Psoas muscle (tissue), 8 donors: ENCODE data around the gene CHORDC1. TPM values are rescaled to one million over a fixed set of nuclear protein-coding genes. Genes with fewer than 3 reads are reported as not detected.

Experiments
- ATAC-seq, 4 donors: fragments of 200-7000 bp; cut with Tn5 transposase; one replicate each; pipeline ENCODE4 v1.9.1; 2020; ENCODE audit warnings: moderate library complexity in 3 of 4, mild to moderate bottlenecking in 2 of 4
- DNase-seq, 2 donors: peaks; one replicate each; pipeline ENCODE4 v3.0.0-alpha.2; 2020
- H3K27ac ChIP-seq: fragments of 200-600 bp; one replicate; pipeline ENCODE4 v1.8.0; 2022
- H3K27me3 ChIP-seq, 3 donors: fragments of 200-600 bp in 1 of 3; one replicate each; pipeline versions ENCODE4 v1.6.1 to v1.8.0; 2013 to 2022; ENCODE audit warnings: low read length in 2 of 3, mild to moderate bottlenecking in 2 of 3, moderate library complexity in 1 of 3; ENCODE audit not compliant: insufficient read depth in 3 of 3
- H3K36me3 ChIP-seq, 2 donors: fragments of 200-600 bp in 1 of 2; one replicate each; pipeline versions ENCODE4 v1.6.1 to v1.8.0; 2013 to 2022; ENCODE audit warnings: low read depth in 1 of 2, mild to moderate bottlenecking in 1 of 2, moderate library complexity in 1 of 2; ENCODE audit not compliant: insufficient read depth in 1 of 2
- H3K4me1 ChIP-seq: fragments of 200-600 bp; one replicate; pipeline ENCODE4 v1.8.0; 2022
- H3K4me3 ChIP-seq: fragments of 200-600 bp; one replicate; pipeline ENCODE4 v1.8.0; 2022; ENCODE audit warnings: mild to moderate bottlenecking
- H3K9me3 ChIP-seq: fragments of 200-600 bp; one replicate; pipeline ENCODE4 v1.8.0; 2022
- CTCF ChIP-seq: fragments of 200-600 bp; IDR thresholded peaks from one replicate; pipeline ENCODE4 v1.8.0; 2022; ENCODE audit warnings: antibody characterized with exemption
- WGBS, 3 donors: extraction: QIAGEN DNeasy Blood & Tissue Kit; methylation state at CpG; one replicate each; pipeline versions ENCODE4 v1.1.6 to v1.1.7; 2013; 5-methylcytosine and 5-hydroxymethylcytosine counted together
- intact Hi-C, 2 donors: fragments of 100-400 bp; cut with DNase I; formaldehyde crosslinking; loops; one replicate each; pipeline versions ENCODE4 v1.11.0 to v1.14.2; 2022
- polyA plus RNA-seq, 3 donors: library from polyadenylated mRNA; stranded (reverse); fragments of 200-250 nt; gene quantifications; one replicate each; pipeline ENCODE4 v1.2.3, GENCODE V29; 2013
- total RNA-seq, 4 donors: library from RNA; stranded (reverse); fragmentation: NEBNext Ultra II Directional in 2 of 4; extraction: Animal tissue kit (Norgen Biotek cat#: 25700) in 2 of 4; gene quantifications; one replicate each; pipeline versions ENCODE4 v1.2.1 to v1.2.4, GENCODE V29; 2021 to 2023
- donor health status: healthy with polysubstance abuse.
- donor health status: DM: no; HTN: no; CAD: no; lungs with moderate emphysema.
- donor health status: Bipolar disorder and iron deficiency.
- donor health status: healthy.
- donor health status: DM: yes; HTN: yes; CAD: no.
- donor health status: DM: no; HTN: no; CAD: no.
- donor health status: DM: no; HTN: no; CAD: no.
- donor health status: DM: yes; HTN: yes; CAD: no.

CHORDC1 gene
- total and polyA plus RNA-seq, 7 donors, result 25.9 to 42.4 (median 36.0) TPM

GRCh38 chr11:90234977-90235376 is 12.1 kb upstream of the CHORDC1 start:
- 90 to 94% (median 91%) methylated on average over 2 of the region's 2 CpGs for WGBS, 3 donors
- H3K27ac ChIP-seq, result no peak overlapping the region
- no peak for TF ChIP-seq CTCF
- DNase-seq (no peak), ATAC-seq (no peak)
- H3K36me3 ChIP-seq, result no peaks in the 10 kb centered on the region
- intact Hi-C loops, result no loop called here
- no peaks in the 10 kb centered on the region for H3K4me1 ChIP-seq
- no peaks in the 10 kb centered on the region for H3K27me3 ChIP-seq
- no peak overlapping the region for H3K4me3 ChIP-seq
- no peaks in the 10 kb centered on the region for H3K9me3 ChIP-seq

- no peak for TF ChIP-seq CTCF
- Histone ChIP-seq H3K9me3 (no peaks in the 10 kb centered on the region), H3K27ac (no peak overlapping the region), H3K4me3 (no peak overlapping the region), H3K36me3 (no peaks in the 10 kb centered on the region), H3K4me1 (no peaks in the 10 kb centered on the region), H3K27me3 (no peaks in the 10 kb centered on the region)
- WGBS, 3 donors, result 85 to 96% (median 86%) methylated on average over 1 of the region's 1 CpG
- intact Hi-C loops, result no loop called here
- ATAC-seq, result no peak
- no peak for DNase-seq
These were observed 6.9 kb upstream of the CHORDC1 start for GRCh38 chr11:90229791-90230190.

- no peaks in the 10 kb centered on the region for H3K27me3 ChIP-seq
- H3K4me1 ChIP-seq, result peaks cover 10% of the 10 kb centered on the region
- no peak for DNase-seq
- 90 to 97% (median 94%) methylated on average over 3 of the region's 3 CpGs for WGBS, 3 donors
- no peak for TF ChIP-seq CTCF
- intact Hi-C loops, result no loop called here
- no peak overlapping the region for H3K27ac ChIP-seq
- H3K36me3 ChIP-seq, result no peaks in the 10 kb centered on the region
- H3K9me3 ChIP-seq, result no peaks in the 10 kb centered on the region
- H3K4me3 ChIP-seq, result no peak overlapping the region
- no peak for ATAC-seq
These were observed 5.2 kb upstream of the CHORDC1 start for GRCh38 chr11:90228056-90228455.

GRCh38 chr11:90223248-90223585 is 368 bp upstream of the CHORDC1 start:
- TF ChIP-seq CTCF, result no peak
- no peaks in the 10 kb centered on the region for H3K36me3 ChIP-seq

GRCh38 chr11:90221803-90222458 is 918 bp downstream of the CHORDC1 start:
- peaks cover 46% of the 10 kb centered on the region for H3K4me1 ChIP-seq
- H3K4me3 ChIP-seq, result peak overlapping the region; percentile 91
- H3K27ac ChIP-seq, result peak overlapping the region; percentile 94
- DNase-seq (no peak), ATAC-seq (peak in 1 of 4 donors; percentile 30)
- no peaks in the 10 kb centered on the region for H3K27me3 ChIP-seq
- TF ChIP-seq CTCF, result no peak
- 5 to 7% (median 6%) methylated on average over 16 of the region's 16 CpGs for WGBS, 3 donors
- H3K36me3 ChIP-seq, result peaks cover 0 to 6% of the 10 kb centered on the region in 2 donors
- intact Hi-C loops, result no loop called here
- H3K9me3 ChIP-seq, result no peaks in the 10 kb centered on the region

More at GRCh38 chr11:90223248-90223585, 368 bp upstream of the CHORDC1 start:
- DNase-seq (no peak), ATAC-seq (peak; percentile 48 to 61 (median 52))
- no peaks in the 10 kb centered on the region for H3K9me3 ChIP-seq
- peak overlapping the region; percentile 94 for H3K27ac ChIP-seq
- WGBS, 3 donors, result 0 to 2% (median 0%) methylated on average over 12 of the region's 12 CpGs
- intact Hi-C loops, result no loop called here
- peak overlapping the region; percentile 91 for H3K4me3 ChIP-seq
- H3K4me1 ChIP-seq, result peaks cover 37% of the 10 kb centered on the region
- no peaks in the 10 kb centered on the region for H3K27me3 ChIP-seq
